ENCODE results near the gene NEURL1B. TPM values are rescaled to one million over a fixed set of nuclear protein-coding genes. Genes with fewer than 3 reads are reported as not detected.
"Not testable (repeated sequence)": the region's sequence is repeated elsewhere in the genome, so short reads cannot be mapped to it uniquely, and the experiment has no call there.

The NEURL1B gene
- total RNA-seq, 1 donor from 2014 or later, result 11.7 TPM

GRCh38 chr5:172598251-172599203 lies 42.5 kb upstream of the NEURL1B start:
- H3K4me1 Mint-ChIP-seq, result peaks cover 17% of the 10 kb centered on the region
- no peaks in the 10 kb centered on the region for H3K27me3 Mint-ChIP-seq (ENCODE audit: low read depth)
- H3K27ac Mint-ChIP-seq, result no peak overlapping the region
- H3K9me3 Mint-ChIP-seq, result peaks cover 4% of the 10 kb centered on the region
- H3K4me3 Mint-ChIP-seq, result no peak overlapping the region
- TF ChIP-seq CTCF (IDR thresholded peaks at IDR 0.05; ENCODE audit: unreplicated experiment), result no peak
- no peaks in the 10 kb centered on the region for H3K36me3 Mint-ChIP-seq
- no peak for DNase-seq (ENCODE audit: low spot score in 2 of 2, unreplicated experiment in 2 of 2)

- Mint-ChIP-seq H3K36me3 (no peaks in the 10 kb centered on the region), H3K9me3 (peaks cover 4% of the 10 kb centered on the region), H3K27ac (no peak overlapping the region), H3K4me3 (no peak overlapping the region), H3K4me1 (peaks cover 17% of the 10 kb centered on the region), H3K27me3 (ENCODE audit: low read depth) (no peaks in the 10 kb centered on the region)
- DNase-seq (ENCODE audit: low spot score in 2 of 2, unreplicated experiment in 2 of 2), result no peak
- TF ChIP-seq CTCF (IDR thresholded peaks at IDR 0.05; ENCODE audit: unreplicated experiment), result no peak
These were observed 41.9 kb upstream of the NEURL1B start for GRCh38 chr5:172599204-172599567.

- no peak for DNase-seq (ENCODE audit: low spot score in 2 of 2, unreplicated experiment in 2 of 2)
- Mint-ChIP-seq H3K27ac (no peak overlapping the region), H3K27me3 (ENCODE audit: low read depth) (no peaks in the 10 kb centered on the region), H3K9me3 (peaks cover 4% of the 10 kb centered on the region), H3K36me3 (no peaks in the 10 kb centered on the region), H3K4me3 (no peak overlapping the region), H3K4me1 (peaks cover 17% of the 10 kb centered on the region)
- TF ChIP-seq CTCF (IDR thresholded peaks at IDR 0.05; ENCODE audit: unreplicated experiment), result no peak
These were observed 40.5 kb upstream of the NEURL1B start for GRCh38 chr5:172600571-172600970.

GRCh38 chr5:172601576-172601975 lies 39.5 kb upstream of the NEURL1B start:
- H3K9me3 Mint-ChIP-seq; H3K36me3 Mint-ChIP-seq; H3K27ac Mint-ChIP-seq; DNase-seq (ENCODE audit: low spot score in 2 of 2, unreplicated experiment in 2 of 2); H3K27me3 Mint-ChIP-seq (ENCODE audit: low read depth); H3K4me3 Mint-ChIP-seq: not testable (repeated sequence)
- peaks cover 17% of the 10 kb centered on the region for H3K4me1 Mint-ChIP-seq

DNA sequence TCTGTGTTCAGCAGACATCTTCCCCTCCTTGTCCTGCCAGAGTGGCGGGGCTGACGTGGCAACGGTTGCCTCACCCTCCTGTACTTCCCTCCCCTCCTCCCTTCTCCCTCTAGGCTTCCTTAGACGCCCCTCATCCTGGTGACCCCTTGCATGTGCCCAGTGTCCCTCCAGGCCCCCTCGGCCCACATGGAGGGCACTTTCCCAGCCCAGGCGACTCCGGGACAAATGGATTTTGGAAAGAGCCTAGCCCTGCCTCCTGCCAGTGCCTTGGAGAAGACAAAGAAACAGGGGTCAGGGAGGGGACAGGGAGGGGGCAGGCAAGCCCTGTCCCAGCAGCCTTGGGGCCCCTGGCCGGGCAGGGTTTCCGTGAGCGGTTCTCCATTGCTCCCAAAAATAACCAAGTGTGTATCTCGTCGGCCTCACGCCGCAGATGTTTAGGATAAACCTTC lies 38.3 kb upstream of the NEURL1B start:
- peaks cover 17% of the 10 kb centered on the region for H3K4me1 Mint-ChIP-seq
- peak overlapping the region; percentile 89 for H3K27ac Mint-ChIP-seq
- no peak for DNase-seq (ENCODE audit: low spot score in 2 of 2, unreplicated experiment in 2 of 2)
- peaks cover 7% of the 10 kb centered on the region for H3K27me3 Mint-ChIP-seq (ENCODE audit: low read depth)
- no peak for TF ChIP-seq CTCF (IDR thresholded peaks at IDR 0.05; ENCODE audit: unreplicated experiment)
- peaks cover 4% of the 10 kb centered on the region for H3K9me3 Mint-ChIP-seq
- no peaks in the 10 kb centered on the region for H3K36me3 Mint-ChIP-seq
- no peak overlapping the region for H3K4me3 Mint-ChIP-seq

GRCh38 chr5:172603251-172603806 lies 37.7 kb upstream of the NEURL1B start:
- peaks cover 4% of the 10 kb centered on the region for H3K9me3 Mint-ChIP-seq
- H3K27ac Mint-ChIP-seq, result peak overlapping the region; percentile 89
- H3K36me3 Mint-ChIP-seq, result no peaks in the 10 kb centered on the region
- TF ChIP-seq CTCF (IDR thresholded peaks at IDR 0.05; ENCODE audit: unreplicated experiment), result no peak
- H3K27me3 Mint-ChIP-seq (ENCODE audit: low read depth), result peaks cover 9% of the 10 kb centered on the region
- H3K4me1 Mint-ChIP-seq, result peaks cover 17% of the 10 kb centered on the region
- no peak for DNase-seq (ENCODE audit: low spot score in 2 of 2, unreplicated experiment in 2 of 2)
- H3K4me3 Mint-ChIP-seq, result no peak overlapping the region
